ENCODE results near the gene EPHB1. TPM values are rescaled to one million over a fixed set of nuclear protein-coding genes. Genes with fewer than 3 reads are reported as not detected.
A peak's percentile ranks its signal among the peaks of the same experiment; 100 is the strongest.

The EPHB1 gene
- total RNA-seq, 4 donors from 2014 or later: 2.6 to 5.3 (median 3.1) TPM; not detected in 1

DNA sequence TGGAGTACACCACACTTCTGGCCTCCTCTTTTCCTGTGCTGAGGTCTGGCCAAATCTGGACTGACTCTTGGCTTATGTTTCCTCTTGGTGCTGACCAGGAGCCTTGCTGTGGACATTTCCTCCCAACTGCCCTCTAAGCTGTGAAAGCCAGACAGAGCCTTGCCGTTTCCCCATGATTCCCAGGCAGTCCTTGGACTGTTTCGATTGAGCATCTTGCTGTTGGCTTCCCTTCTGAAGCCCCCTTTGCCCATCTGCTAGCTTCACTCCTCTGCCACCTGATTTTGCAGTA is 110.5 kb downstream of the EPHB1 start:
- no peak for DNase-seq
- H3K4me3 ChIP-seq: no peak overlapping the region
- no peaks in the 10 kb centered on the region for H3K27me3 ChIP-seq
- H3K27ac ChIP-seq: no peak overlapping the region
- intact Hi-C loops (cut with DNase I; ENCODE audit: low total_unique reads): no loop called here
- H3K9me3 ChIP-seq: no peaks in the 10 kb centered on the region
- TF ChIP-seq, protein P1, sequence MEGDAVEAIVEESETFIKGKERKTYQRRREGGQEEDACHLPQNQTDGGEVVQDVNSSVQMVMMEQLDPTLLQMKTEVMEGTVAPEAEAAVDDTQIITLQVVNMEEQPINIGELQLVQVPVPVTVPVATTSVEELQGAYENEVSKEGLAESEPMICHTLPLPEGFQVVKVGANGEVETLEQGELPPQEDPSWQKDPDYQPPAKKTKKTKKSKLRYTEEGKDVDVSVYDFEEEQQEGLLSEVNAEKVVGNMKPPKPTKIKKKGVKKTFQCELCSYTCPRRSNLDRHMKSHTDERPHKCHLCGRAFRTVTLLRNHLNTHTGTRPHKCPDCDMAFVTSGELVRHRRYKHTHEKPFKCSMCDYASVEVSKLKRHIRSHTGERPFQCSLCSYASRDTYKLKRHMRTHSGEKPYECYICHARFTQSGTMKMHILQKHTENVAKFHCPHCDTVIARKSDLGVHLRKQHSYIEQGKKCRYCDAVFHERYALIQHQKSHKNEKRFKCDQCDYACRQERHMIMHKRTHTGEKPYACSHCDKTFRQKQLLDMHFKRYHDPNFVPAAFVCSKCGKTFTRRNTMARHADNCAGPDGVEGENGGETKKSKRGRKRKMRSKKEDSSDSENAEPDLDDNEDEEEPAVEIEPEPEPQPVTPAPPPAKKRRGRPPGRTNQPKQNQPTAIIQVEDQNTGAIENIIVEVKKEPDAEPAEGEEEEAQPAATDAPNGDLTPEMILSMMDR (IDR thresholded peaks at IDR 0.05): no peak
- no peak for TF ChIP-seq POLR2A (IDR thresholded peaks at IDR 0.05)
- no peaks in the 10 kb centered on the region for H3K36me3 ChIP-seq
- H3K4me1 ChIP-seq: no peaks in the 10 kb centered on the region

DNA sequence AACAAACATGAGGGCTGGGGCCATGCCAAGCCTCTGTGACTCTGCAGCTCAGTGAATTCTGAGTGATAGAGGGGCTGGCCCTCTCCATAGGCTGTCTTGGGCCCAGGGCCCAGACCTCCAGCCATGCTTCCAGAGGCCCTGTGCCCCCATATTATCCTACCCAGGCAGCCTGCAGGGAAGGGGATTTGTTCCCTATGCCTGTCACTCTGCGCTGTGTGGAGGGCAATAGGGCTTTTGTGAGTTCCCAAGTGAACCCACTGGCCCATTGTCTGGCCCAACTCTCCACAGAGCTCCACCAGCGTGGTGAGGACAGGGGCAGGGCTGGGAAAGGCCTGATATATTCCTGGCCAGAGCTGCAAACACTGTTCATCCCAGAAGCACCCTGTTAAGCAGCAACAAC is 113.2 kb downstream of the EPHB1 start:
- DNase-seq: no peak
- intact Hi-C loops (cut with DNase I; ENCODE audit: low total_unique reads): no loop called here
- H3K27ac ChIP-seq: no peak overlapping the region

DNA sequence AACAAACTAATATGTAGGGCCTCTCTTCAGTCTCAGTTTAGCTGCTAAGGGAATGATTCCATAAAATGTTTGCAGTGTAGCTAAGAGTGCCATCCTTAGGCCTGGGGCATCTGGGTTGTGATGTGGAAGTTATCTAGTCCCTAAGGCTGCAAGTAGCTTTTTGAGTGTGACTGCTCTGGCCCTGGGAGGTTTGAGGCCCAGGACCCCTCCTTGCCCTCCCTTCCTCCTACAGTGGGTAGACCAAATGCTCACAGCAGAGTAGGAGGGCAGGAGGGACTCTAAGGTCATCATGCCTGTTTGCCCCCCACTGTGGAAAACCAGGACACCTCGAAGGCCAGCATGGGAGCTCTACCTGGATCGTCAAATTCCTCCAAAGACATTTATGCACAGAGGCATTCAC is 115.0 kb downstream of the EPHB1 start:
- Histone ChIP-seq H3K36me3 (no peaks in the 10 kb centered on the region), H3K4me1 (no peaks in the 10 kb centered on the region), H3K4me3 (no peak overlapping the region), H3K27me3 (no peaks in the 10 kb centered on the region), H3K9me3 (no peaks in the 10 kb centered on the region), H3K27ac (no peak overlapping the region)
- TF ChIP-seq, protein P1 (IDR thresholded peaks at IDR 0.05): no peak
- TF ChIP-seq POLR2A (IDR thresholded peaks at IDR 0.05): no peak
- intact Hi-C loops (cut with DNase I; ENCODE audit: low total_unique reads): no loop called here
- DNase-seq: no peak

More for the DNA sequence above, 113.2 kb downstream of the EPHB1 start:
- Histone ChIP-seq H3K36me3 (no peaks in the 10 kb centered on the region), H3K4me3 (no peak overlapping the region), H3K9me3 (no peaks in the 10 kb centered on the region), H3K27me3 (no peaks in the 10 kb centered on the region), H3K4me1 (no peaks in the 10 kb centered on the region)
- TF ChIP-seq, protein P1 (IDR thresholded peaks at IDR 0.05): no peak
- no peak for TF ChIP-seq POLR2A (IDR thresholded peaks at IDR 0.05)

DNA sequence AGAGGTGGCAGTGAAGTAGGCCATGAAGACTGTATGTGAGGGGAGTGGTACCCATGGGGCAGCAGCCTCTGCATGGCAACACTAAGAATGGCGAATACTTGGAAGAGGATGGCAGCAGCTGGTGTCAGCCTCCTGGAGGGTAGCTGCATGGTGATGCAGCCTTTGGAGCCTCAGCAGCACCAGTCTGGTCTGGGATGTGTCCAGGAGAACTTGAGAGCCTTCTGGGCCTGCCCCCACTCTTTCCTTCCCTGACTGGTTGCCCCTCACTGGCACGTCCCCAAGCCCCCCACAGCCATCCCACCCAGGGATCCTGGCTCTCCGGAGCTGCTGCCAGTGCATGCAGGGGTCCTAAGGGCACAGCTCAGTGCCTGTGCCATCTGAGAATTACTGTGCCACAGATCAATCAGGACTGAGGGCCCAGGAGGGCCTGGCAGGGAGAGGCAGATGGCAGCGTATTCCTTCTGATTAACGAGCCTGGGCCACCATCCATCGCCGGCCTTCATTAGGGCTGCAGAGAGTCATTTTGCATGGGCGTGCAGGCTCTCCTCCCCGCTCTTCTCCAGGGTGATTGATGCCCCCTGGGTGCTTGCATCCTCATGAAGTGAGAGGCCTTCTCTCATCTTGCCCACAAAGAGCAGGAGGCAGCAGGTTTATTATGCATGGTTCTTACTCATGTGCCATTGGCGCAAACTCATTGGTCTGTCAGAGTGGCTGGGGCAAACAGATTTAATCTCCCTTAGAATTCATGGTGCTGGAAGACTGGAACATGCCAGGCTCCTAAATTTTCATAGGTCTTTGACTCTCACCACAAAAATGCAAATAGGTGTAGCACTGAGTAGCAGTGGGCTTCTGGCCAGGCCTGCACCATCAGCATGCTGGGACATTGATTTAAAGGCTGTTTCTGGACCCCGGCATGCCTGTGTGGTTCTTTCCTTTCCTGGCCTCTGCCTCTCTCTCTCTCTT is 116.8 kb downstream of the EPHB1 start:
- no peak overlapping the region for H3K27ac ChIP-seq
- no peaks in the 10 kb centered on the region for H3K4me1 ChIP-seq
- no peaks in the 10 kb centered on the region for H3K9me3 ChIP-seq
- peak in 1 of 2 donors; percentile 16 for DNase-seq
- TF ChIP-seq POLR2A (IDR thresholded peaks at IDR 0.05): no peak
- TF ChIP-seq, protein P1 (IDR thresholded peaks at IDR 0.05): no peak
- no peaks in the 10 kb centered on the region for H3K27me3 ChIP-seq
- no peaks in the 10 kb centered on the region for H3K36me3 ChIP-seq
- intact Hi-C loops (cut with DNase I; ENCODE audit: low total_unique reads): no loop called here
- H3K4me3 ChIP-seq: no peak overlapping the region

DNA sequence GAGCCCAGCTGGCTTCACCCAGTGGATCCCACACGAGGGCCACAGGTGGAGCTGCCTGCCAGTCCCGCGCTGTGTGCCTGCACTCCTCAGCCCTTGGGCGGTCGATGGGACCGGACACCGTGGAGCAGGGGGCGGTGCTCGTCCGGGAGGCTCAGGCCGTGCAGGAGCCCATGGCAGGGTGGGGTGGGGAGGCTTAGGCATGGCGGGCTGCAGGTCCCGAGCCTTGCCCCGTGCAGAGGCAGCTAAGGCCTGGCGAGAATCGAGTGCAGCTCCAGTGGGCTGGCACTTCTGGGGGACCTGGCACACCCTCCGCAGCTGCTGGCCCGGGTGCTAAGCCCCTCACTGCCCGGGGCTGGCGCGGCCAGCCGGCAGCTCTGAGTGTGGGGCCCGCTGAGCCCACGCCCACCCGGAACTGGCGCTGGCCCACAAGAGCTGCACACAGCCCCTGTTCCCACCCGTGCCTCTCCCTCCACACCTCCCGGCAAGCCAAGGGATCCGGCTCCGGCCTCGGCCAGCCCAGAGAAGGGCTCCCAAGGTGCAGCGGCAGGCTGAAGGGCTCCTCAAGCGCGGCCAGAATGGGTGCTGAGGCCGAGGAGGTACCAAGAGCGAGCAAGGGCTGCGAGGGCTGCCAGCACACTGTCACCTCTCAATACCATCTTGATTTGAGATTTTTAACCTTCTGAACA is 121.4 kb downstream of the EPHB1 start:
- no peak for DNase-seq
- no peak for TF ChIP-seq POLR2A (IDR thresholded peaks at IDR 0.05)
- TF ChIP-seq, protein P1 (IDR thresholded peaks at IDR 0.05): no peak
- Histone ChIP-seq H3K27ac (no peak overlapping the region), H3K9me3 (no peaks in the 10 kb centered on the region), H3K4me1 (no peaks in the 10 kb centered on the region), H3K27me3 (no peaks in the 10 kb centered on the region), H3K36me3 (no peaks in the 10 kb centered on the region), H3K4me3 (no peak overlapping the region)
- intact Hi-C loops (cut with DNase I; ENCODE audit: low total_unique reads): no loop called here

All from uterus (tissue), 4 donors.